Activated CD8-positive, alpha-beta T cell treated with anti-CD3 and anti-CD28 coated beads for 36 hours (primary cell): ENCODE data around the gene CECR2. TPM values are rescaled to one million over a fixed set of nuclear protein-coding genes. Genes with fewer than 3 reads are reported as not detected.

Source experiments
- ATAC-seq: fragments of 200-7000 bp; cut with Tn5 transposase; one replicate; pipeline ENCODE4 v1.10.0; 2021; ENCODE audit warnings: mild to moderate bottlenecking, moderate library complexity
- CTCF ChIA-PET: fragments of 350-600 bp; sonication (Branson Sonifier 250); formaldehyde crosslinking; loops from one replicate; lab custom pipeline; 2021; ENCODE audit warnings: antibody characterized with exemption; lab: Charles Lee
- POLR2A ChIA-PET: fragments of 350-600 bp; sonication (Branson Sonifier 250); formaldehyde crosslinking; loops from one replicate; lab custom pipeline; 2021; ENCODE audit warnings: antibody characterized with exemption; lab: Charles Lee
- DNase-seq: peaks from one replicate; pipeline ENCODE4 v3.0.0-alpha.2; 2020
- H3K27ac Mint-ChIP-seq: one replicate; pipeline ENCODE4 v1.8.0; 2021; ENCODE audit warnings: mild to moderate bottlenecking, mixed read lengths
- H3K27me3 Mint-ChIP-seq: one replicate; pipeline ENCODE4 v1.8.0; 2021; ENCODE audit warnings: mixed read lengths
- H3K36me3 Mint-ChIP-seq: one replicate; pipeline ENCODE4 v1.8.0; 2021; ENCODE audit warnings: low read depth, mixed read lengths
- H3K4me1 Mint-ChIP-seq: one replicate; pipeline ENCODE4 v1.8.0; 2021; ENCODE audit warnings: low read depth, mixed read lengths
- H3K4me3 Mint-ChIP-seq: one replicate; pipeline ENCODE4 v1.8.0; 2021; ENCODE audit warnings: mild to moderate bottlenecking, moderate library complexity, mixed read lengths
- H3K9me3 Mint-ChIP-seq: one replicate; pipeline ENCODE4 v1.8.0; 2021; ENCODE audit warnings: mixed read lengths
- intact Hi-C: fragments of 100-400 bp; cut with micrococcal nuclease; formaldehyde crosslinking; loops from one replicate; pipeline ENCODE4 v1.10.0; 2022
- total RNA-seq, 2 experiments: library from RNA; stranded (reverse); gene quantifications; one replicate each; pipeline ENCODE4 v1.2.3, GENCODE V29; 2021
- TF ChIP-seq, protein P1 (sequence below): fragments of 200-600 bp; IDR thresholded peaks from one replicate; pipeline ENCODE4 v1.8.0; 2022; ENCODE audit warnings: antibody characterized with exemption, mild to moderate bottlenecking

The CECR2 gene
- total RNA-seq, 2 experiments from 2014 or later: 0.11 to 0.16 TPM

- ATAC-seq: no peak
- Mint-ChIP-seq H3K4me1 (peaks cover 4% of the 10 kb centered on the region), H3K27me3 (peaks cover 25% of the 10 kb centered on the region), H3K9me3 (no peaks in the 10 kb centered on the region), H3K36me3 (no peaks in the 10 kb centered on the region), H3K4me3 (no peak overlapping the region), H3K27ac (no peak overlapping the region)
- TF ChIP-seq, protein P1, sequence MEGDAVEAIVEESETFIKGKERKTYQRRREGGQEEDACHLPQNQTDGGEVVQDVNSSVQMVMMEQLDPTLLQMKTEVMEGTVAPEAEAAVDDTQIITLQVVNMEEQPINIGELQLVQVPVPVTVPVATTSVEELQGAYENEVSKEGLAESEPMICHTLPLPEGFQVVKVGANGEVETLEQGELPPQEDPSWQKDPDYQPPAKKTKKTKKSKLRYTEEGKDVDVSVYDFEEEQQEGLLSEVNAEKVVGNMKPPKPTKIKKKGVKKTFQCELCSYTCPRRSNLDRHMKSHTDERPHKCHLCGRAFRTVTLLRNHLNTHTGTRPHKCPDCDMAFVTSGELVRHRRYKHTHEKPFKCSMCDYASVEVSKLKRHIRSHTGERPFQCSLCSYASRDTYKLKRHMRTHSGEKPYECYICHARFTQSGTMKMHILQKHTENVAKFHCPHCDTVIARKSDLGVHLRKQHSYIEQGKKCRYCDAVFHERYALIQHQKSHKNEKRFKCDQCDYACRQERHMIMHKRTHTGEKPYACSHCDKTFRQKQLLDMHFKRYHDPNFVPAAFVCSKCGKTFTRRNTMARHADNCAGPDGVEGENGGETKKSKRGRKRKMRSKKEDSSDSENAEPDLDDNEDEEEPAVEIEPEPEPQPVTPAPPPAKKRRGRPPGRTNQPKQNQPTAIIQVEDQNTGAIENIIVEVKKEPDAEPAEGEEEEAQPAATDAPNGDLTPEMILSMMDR: no peak
- ChIA-PET CTCF (no interaction called here), POLR2A (no interaction called here)
- intact Hi-C loops: no loop called here
- no peak for DNase-seq
Observed at GRCh38 chr22:17523925-17524324, 154.7 kb downstream of the CECR2 start.

GRCh38 chr22:17536269-17536668 lies 167.0 kb downstream of the CECR2 start:
- Mint-ChIP-seq H3K4me1 (no peaks in the 10 kb centered on the region), H3K27ac (no peak overlapping the region), H3K27me3 (no peaks in the 10 kb centered on the region), H3K9me3 (no peaks in the 10 kb centered on the region), H3K36me3 (no peaks in the 10 kb centered on the region), H3K4me3 (no peak overlapping the region)
- DNase-seq (no peak), ATAC-seq (no peak)
- ChIA-PET POLR2A (interaction anchor here (1.1 kb wide), 1 partner anchor 28 kb away, joined by 3 read pairs; no protein-coding TSS in a partner anchor), CTCF (interaction anchor here (1.1 to 2.0 kb wide), 2 partner anchors 22 to 365 kb away, joined by 5 read pairs; no protein-coding TSS in a partner anchor)
- intact Hi-C loops: no loop called here
- TF ChIP-seq, protein P1: no peak

DNA sequence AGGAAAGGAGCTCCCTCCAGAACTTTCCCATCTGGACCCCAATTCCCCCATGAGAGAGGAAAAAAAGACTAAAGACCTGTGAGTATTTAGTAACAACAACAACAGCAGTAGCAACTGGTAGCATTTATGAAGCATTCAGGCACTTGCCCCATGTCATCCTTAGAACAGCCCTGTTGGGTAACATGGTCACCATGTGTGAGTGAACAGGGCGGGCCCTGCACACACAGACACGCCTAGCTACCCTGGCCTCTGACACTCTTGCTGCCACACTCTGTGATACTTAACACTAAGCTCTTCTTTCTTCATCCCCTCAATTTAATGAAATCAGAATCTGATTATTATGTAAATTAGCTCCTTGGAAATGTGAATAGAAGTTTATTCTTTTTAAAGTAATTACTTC lies 167.9 kb downstream of the CECR2 start:
- POLR2A ChIA-PET: no interaction called here
- ATAC-seq (no peak), DNase-seq (no peak)
- H3K27me3 Mint-ChIP-seq: no peaks in the 10 kb centered on the region
- no peak overlapping the region for H3K27ac Mint-ChIP-seq
- H3K36me3 Mint-ChIP-seq: no peaks in the 10 kb centered on the region
- CTCF ChIA-PET: interaction anchor here (1.1 to 2.0 kb wide), 2 partner anchors 21 to 366 kb away, joined by 5 read pairs; no protein-coding TSS in a partner anchor
- TF ChIP-seq, protein P1: no peak
- intact Hi-C loops: no loop called here
- H3K9me3 Mint-ChIP-seq: no peaks in the 10 kb centered on the region
- H3K4me1 Mint-ChIP-seq: no peaks in the 10 kb centered on the region
- no peak overlapping the region for H3K4me3 Mint-ChIP-seq

GRCh38 chr22:17540481-17540880 lies 171.2 kb downstream of the CECR2 start:
- Mint-ChIP-seq H3K36me3 (no peaks in the 10 kb centered on the region), H3K4me3 (no peak overlapping the region), H3K9me3 (no peaks in the 10 kb centered on the region), H3K27ac (no peak overlapping the region), H3K27me3 (no peaks in the 10 kb centered on the region), H3K4me1 (no peaks in the 10 kb centered on the region)
- ATAC-seq: no peak
- peak; percentile 4 for DNase-seq
- ChIA-PET CTCF (no interaction called here), POLR2A (no interaction called here)
- intact Hi-C loops: no loop called here
- TF ChIP-seq, protein P1: no peak

- H3K36me3 Mint-ChIP-seq: no peaks in the 10 kb centered on the region
- ChIA-PET POLR2A (no interaction called here), CTCF (no interaction called here)
- H3K9me3 Mint-ChIP-seq: no peaks in the 10 kb centered on the region
- no peak overlapping the region for H3K4me3 Mint-ChIP-seq
- no peak overlapping the region for H3K27ac Mint-ChIP-seq
- no peaks in the 10 kb centered on the region for H3K4me1 Mint-ChIP-seq
- TF ChIP-seq, protein P1: no peak
- intact Hi-C loops: no loop called here
- ATAC-seq: no peak
- DNase-seq: no peak
- no peaks in the 10 kb centered on the region for H3K27me3 Mint-ChIP-seq
Observed at GRCh38 chr22:17541476-17541875, 172.2 kb downstream of the CECR2 start.
